OCI-LY1 (cell line): ENCODE results near the gene BCL7B.
"Not testable (repeated sequence)": the region's sequence is repeated elsewhere in the genome, so short reads cannot be mapped to it uniquely, and the experiment has no call there.

Experiments
- H2AFZ ChIP-seq: fragments of 200-600 bp; sonication (generic), shearing (Covaris generic); 2 replicates; pipeline ENCODE4 v1.6.0; 2014; ENCODE audit warnings: antibody characterized with exemption, mild to moderate bottlenecking, low read length
- H3F3A ChIP-seq: fragments of 200-600 bp; sonication (generic), shearing (Covaris generic); 2 replicates; pipeline ENCODE4 v1.6.0; 2014; ENCODE audit warnings: mild to moderate bottlenecking, antibody characterized with exemption, low read length, moderate library complexity; ENCODE audit not compliant: insufficient read depth
- H3K27ac ChIP-seq: fragments of 200-600 bp; sonication (generic); 2 replicates; pipeline ENCODE4 v1.5.1; 2014; ENCODE audit warnings: low read length, mixed run types, mild to moderate bottlenecking, low read depth; ENCODE audit not compliant: poor library complexity, severe bottlenecking
- H3K27me3 ChIP-seq: fragments of 200-600 bp; sonication (generic); 2 replicates; pipeline ENCODE4 v1.6.0; 2014; ENCODE audit warnings: antibody characterized with exemption, mild to moderate bottlenecking, low read length, moderate library complexity; ENCODE audit not compliant: insufficient read depth
- H3K36me3 ChIP-seq: fragments of 200-600 bp; sonication (generic); 2 replicates; pipeline ENCODE4 v1.6.1; 2014; ENCODE audit warnings: mild to moderate bottlenecking, antibody characterized with exemption, low read length, moderate library complexity, mixed read lengths; ENCODE audit not compliant: insufficient read depth
- H3K4me1 ChIP-seq: fragments of 200-600 bp; sonication (generic); 2 replicates; pipeline ENCODE4 v1.5.1; 2014; ENCODE audit warnings: mild to moderate bottlenecking, low read length, moderate library complexity; ENCODE audit not compliant: insufficient read depth, severe bottlenecking
- H3K4me2 ChIP-seq: fragments of 200-600 bp; sonication (generic), shearing (Covaris generic); 2 replicates; pipeline ENCODE4 v1.6.1; 2014; ENCODE audit warnings: low read length
- H3K4me3 ChIP-seq: fragments of 200-600 bp; sonication (generic); 2 replicates; pipeline ENCODE4 v1.5.1; 2014; ENCODE audit warnings: low read length, low read depth, mild to moderate bottlenecking, mixed read lengths; ENCODE audit not compliant: poor library complexity, severe bottlenecking
- H3K79me2 ChIP-seq: fragments of 200-600 bp; shearing (Covaris generic); 2 replicates; pipeline ENCODE4 v1.6.1; 2016; ENCODE audit warnings: mixed run types, low read length, mixed read lengths; ENCODE audit not compliant: insufficient read depth
- H3K9ac ChIP-seq: fragments of 200-600 bp; sonication (generic), shearing (Covaris generic); 2 replicates; pipeline ENCODE4 v1.6.1; 2014; ENCODE audit warnings: mild to moderate bottlenecking, low read length, mixed read lengths
- H3K9me2 ChIP-seq: fragments of 200-600 bp; sonication (generic), shearing (Covaris generic); 2 replicates; pipeline ENCODE4 v1.6.1; 2014; ENCODE audit warnings: low read depth, mild to moderate bottlenecking, low read length, mixed read lengths
- H3K9me3 ChIP-seq: fragments of 200-600 bp; shearing (Covaris generic); 2 replicates; pipeline ENCODE4 v1.6.1; 2014; ENCODE audit warnings: low read length, mixed read lengths
- H4K20me1 ChIP-seq: fragments of 200-600 bp; sonication (generic), shearing (Covaris generic); 2 replicates; pipeline ENCODE4 v1.6.0; 2016; ENCODE audit warnings: mild to moderate bottlenecking, low read length; ENCODE audit not compliant: insufficient read depth
- EZH2 ChIP-seq: fragments of 200-600 bp; sonication (generic), shearing (Covaris generic); IDR thresholded peaks from 2 replicates; pipeline ENCODE4 v1.8.0; 2017; ENCODE audit warnings: borderline replicate concordance, mixed run types, mild to moderate bottlenecking, antibody characterized with exemption, low read length, moderate library complexity, mixed read lengths
- TF ChIP-seq, protein P1 (sequence below): fragments of 200-600 bp; sonication (generic), shearing (Covaris generic); IDR thresholded peaks from 2 replicates; pipeline ENCODE4 v1.5.1; 2017; ENCODE audit warnings: mild to moderate bottlenecking, antibody characterized with exemption, low read length, moderate library complexity, mixed read lengths

Gene BCL7B

GRCh38 chr7:73555411-73555982 is 2.0 kb downstream of the BCL7B start:
- Histone ChIP-seq H3K79me2 (peaks cover 35% of the 10 kb centered on the region), H4K20me1 (no peaks in the 10 kb centered on the region), H3K9me3 (no peaks in the 10 kb centered on the region), H3K4me2 (peak overlapping the region; percentile 82), H3K9me2 (no peaks in the 10 kb centered on the region), H3K36me3 (peaks cover 47% of the 10 kb centered on the region), H3K27me3 (no peaks in the 10 kb centered on the region), H2AFZ (no peak overlapping the region), H3K9ac (peak overlapping the region; percentile 92; the same call in 1 of the 2 replicates), H3K27ac (no peak overlapping the region), H3F3A (no peaks in the 10 kb centered on the region), H3K4me1 (peaks cover 20% of the 10 kb centered on the region), H3K4me3 (peak overlapping the region; percentile 75)
- TF ChIP-seq, protein P1, sequence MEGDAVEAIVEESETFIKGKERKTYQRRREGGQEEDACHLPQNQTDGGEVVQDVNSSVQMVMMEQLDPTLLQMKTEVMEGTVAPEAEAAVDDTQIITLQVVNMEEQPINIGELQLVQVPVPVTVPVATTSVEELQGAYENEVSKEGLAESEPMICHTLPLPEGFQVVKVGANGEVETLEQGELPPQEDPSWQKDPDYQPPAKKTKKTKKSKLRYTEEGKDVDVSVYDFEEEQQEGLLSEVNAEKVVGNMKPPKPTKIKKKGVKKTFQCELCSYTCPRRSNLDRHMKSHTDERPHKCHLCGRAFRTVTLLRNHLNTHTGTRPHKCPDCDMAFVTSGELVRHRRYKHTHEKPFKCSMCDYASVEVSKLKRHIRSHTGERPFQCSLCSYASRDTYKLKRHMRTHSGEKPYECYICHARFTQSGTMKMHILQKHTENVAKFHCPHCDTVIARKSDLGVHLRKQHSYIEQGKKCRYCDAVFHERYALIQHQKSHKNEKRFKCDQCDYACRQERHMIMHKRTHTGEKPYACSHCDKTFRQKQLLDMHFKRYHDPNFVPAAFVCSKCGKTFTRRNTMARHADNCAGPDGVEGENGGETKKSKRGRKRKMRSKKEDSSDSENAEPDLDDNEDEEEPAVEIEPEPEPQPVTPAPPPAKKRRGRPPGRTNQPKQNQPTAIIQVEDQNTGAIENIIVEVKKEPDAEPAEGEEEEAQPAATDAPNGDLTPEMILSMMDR: no peak
- no peak for TF ChIP-seq EZH2

GRCh38 chr7:73550093-73550492 is 7.4 kb downstream of the BCL7B start:
- not testable (repeated sequence) for H3K9ac ChIP-seq, H3K9me3 ChIP-seq, H3K27me3 ChIP-seq, H3K4me3 ChIP-seq, H2AFZ ChIP-seq, H4K20me1 ChIP-seq, H3K4me1 ChIP-seq, H3K9me2 ChIP-seq, H3K4me2 ChIP-seq, H3F3A ChIP-seq, H3K27ac ChIP-seq
- Histone ChIP-seq H3K36me3 (peaks cover 86% of the 10 kb centered on the region), H3K79me2 (peaks cover 44% of the 10 kb centered on the region)

GRCh38 chr7:73549176-73549575 is 8.3 kb downstream of the BCL7B start:
- Histone ChIP-seq H3K27me3 (no peaks in the 10 kb centered on the region), H3K4me2 (no peak overlapping the region), H3K9me2 (no peaks in the 10 kb centered on the region), H2AFZ (no peak overlapping the region), H3K27ac (no peak overlapping the region), H3K79me2 (peaks cover 35% of the 10 kb centered on the region), H3K36me3 (peaks cover 77% of the 10 kb centered on the region), H3F3A (no peaks in the 10 kb centered on the region), H4K20me1 (no peaks in the 10 kb centered on the region), H3K4me3 (no peak overlapping the region), H3K4me1 (no peaks in the 10 kb centered on the region), H3K9me3 (no peaks in the 10 kb centered on the region), H3K9ac (no peak overlapping the region)
- TF ChIP-seq EZH2: no peak
- TF ChIP-seq, protein P1: no peak

DNA sequence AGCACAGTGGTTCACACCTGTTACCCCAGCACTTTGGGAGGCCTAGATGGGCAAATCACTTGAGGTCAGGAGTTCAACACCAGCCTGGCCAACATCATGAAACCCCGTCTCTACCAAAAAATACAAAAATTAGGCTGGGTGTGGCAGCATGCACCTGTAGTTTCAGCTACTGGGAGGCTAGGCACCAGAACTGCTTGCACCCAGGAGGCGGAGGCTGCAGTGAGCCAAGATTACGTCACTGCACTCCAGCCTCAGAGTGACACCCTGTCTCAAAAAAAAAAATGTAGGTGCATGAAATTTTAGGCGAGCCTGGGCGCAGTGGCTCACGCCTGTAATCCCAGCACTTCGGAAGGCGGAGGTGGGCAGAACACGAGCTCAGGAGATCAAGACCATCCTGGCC is 9.6 kb downstream of the BCL7B start:
- no peak overlapping the region for H3K9ac ChIP-seq
- no peaks in the 10 kb centered on the region for H3K4me1 ChIP-seq
- no peak overlapping the region for H3K27ac ChIP-seq
- H4K20me1 ChIP-seq: no peaks in the 10 kb centered on the region
- no peaks in the 10 kb centered on the region for H3K9me2 ChIP-seq
- peaks cover 28% of the 10 kb centered on the region for H3K79me2 ChIP-seq
- no peak overlapping the region for H3K4me2 ChIP-seq
- H2AFZ ChIP-seq: no peak overlapping the region
- no peaks in the 10 kb centered on the region for H3F3A ChIP-seq
- H3K27me3 ChIP-seq: no peaks in the 10 kb centered on the region
- H3K36me3 ChIP-seq: peaks cover 78% of the 10 kb centered on the region
- H3K9me3 ChIP-seq: no peaks in the 10 kb centered on the region
- TF ChIP-seq, protein P1: no peak
- TF ChIP-seq EZH2: no peak
- H3K4me3 ChIP-seq: no peak overlapping the region
